ENCODE data around the gene CDK14.

The CDK14 gene

DNA sequence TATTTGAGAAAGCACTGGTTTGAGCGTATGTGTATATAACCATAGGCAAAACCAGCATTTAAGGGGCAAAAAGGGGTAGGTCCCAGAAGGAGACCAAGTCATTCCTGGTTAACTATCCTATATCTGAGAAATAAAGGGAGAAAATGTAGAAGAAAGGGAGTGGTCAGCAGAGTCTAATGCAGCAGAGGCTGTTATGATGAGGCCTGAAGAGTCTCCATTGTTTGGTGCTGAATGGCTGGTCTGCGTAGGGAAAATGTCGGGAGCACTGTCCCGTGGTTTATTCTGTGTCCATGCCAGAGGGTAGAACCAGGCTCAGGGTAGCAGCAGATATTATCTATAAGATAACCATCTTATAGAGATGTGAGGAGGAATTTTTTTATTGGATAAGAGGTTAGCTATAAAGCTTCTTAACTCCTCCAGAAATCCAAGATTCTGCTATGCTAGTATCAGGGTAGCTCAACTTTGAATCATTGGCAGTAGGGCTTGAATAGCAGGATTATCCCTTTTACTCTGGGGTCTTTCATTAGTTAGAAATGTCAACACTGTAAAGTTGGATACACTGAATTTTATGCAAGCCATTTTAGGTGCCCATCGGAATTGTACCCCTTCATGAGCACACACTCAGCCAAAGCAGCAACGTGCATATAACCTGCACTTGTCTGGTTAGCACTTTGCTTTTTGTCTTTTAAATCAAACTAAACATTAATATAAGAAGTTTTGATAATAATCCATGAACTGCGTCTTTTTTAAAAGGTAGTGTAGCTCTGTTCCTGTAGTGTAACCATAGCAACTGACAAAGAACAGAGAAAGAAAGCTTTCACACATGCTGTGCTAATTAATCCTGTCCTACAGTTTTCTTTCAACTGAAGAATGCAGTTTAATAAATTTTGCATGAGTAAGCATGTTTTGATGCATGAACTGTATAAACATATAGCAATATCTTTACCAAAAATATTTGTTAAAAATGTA lies 356.1 kb downstream of the CDK14 start:
- DNase-seq (ENCODE audit: low read depth) = no peak

- DNase-seq (ENCODE audit: low read depth) = no peak
These were observed 359.6 kb downstream of the CDK14 start for GRCh38 chr7:90955641-90956207.

GRCh38 chr7:90957883-90958282 lies 361.8 kb downstream of the CDK14 start:
- DNase-seq (ENCODE audit: low read depth) = no peak

DNA sequence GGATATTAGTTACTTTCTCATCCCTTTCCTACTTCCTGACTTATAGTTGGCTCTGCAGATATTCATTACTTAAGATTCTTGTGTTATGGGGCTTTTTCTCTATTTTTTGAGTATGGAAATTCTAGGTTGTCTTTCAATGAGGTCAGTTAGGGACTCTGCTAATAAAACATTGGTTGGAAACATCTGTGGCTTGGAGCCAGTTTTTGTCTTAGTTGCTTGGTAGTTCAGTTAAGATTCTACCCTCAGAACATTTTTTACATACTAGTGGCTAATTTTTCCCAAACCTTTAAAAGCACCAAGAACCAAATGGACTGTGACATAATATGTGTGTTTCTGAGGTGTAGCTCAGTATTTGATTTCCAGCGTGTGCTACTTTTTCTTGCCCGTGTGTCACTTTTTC lies 362.5 kb downstream of the CDK14 start:
- no peak for DNase-seq (ENCODE audit: low read depth)

GRCh38 chr7:90961037-90961725 lies 365.1 kb downstream of the CDK14 start:
- no peak for DNase-seq (ENCODE audit: low read depth)

DNA sequence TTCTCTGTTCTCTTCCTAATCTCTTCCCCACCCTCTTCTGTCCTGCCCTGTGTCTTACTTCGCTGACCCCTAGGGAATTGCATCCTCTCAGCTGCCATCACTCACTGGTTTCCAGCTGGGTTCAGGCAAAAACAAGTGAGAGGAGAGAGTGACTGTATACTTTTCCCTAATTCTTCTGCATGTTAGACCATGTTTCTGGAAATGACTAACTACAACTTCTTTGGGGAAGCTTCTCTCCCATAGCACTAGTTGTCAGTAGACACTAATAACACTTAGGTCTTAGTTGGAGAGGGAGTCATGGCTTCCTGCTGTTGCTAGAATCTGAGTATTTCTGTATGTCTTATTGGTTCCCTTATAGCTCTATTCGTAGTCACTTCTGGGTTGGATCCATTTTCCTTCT lies 369.1 kb downstream of the CDK14 start:
- DNase-seq (ENCODE audit: low read depth) = no peak

- DNase-seq (ENCODE audit: low read depth) = no peak
These were observed 370.2 kb downstream of the CDK14 start for GRCh38 chr7:90966346-90966745.

GRCh38 chr7:90968871-90969270 lies 372.8 kb downstream of the CDK14 start:
- no peak for DNase-seq (ENCODE audit: low read depth)

- DNase-seq (ENCODE audit: low read depth) = no peak
These were observed 376.9 kb downstream of the CDK14 start for GRCh38 chr7:90972906-90973550.

DNA sequence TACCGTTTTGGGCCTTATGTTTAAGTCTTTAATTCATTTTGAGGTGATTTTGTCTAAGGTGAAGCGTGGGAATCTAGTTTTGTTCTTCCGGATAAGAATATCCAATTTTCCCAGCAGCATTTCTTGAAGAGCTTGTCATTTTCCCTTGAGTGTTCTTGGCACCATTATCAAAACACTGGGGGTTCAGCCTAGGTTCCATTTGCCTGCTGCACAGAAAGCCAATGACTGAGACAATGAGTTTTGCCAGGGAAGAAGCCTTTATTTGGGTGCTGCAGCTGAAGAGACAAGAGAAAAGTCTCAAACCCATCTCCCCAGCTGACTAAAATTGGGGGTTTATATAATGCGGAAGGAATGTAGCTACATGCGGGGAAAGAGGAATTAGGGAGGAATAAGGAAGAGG lies 380.9 kb downstream of the CDK14 start:
- no peak for DNase-seq (ENCODE audit: low read depth)

GRCh38 chr7:90980545-90980944 lies 384.4 kb downstream of the CDK14 start:
- no peak for DNase-seq (ENCODE audit: low read depth)

GRCh38 chr7:90982228-90982627 lies 386.1 kb downstream of the CDK14 start:
- DNase-seq (ENCODE audit: low read depth) = no peak

- DNase-seq (ENCODE audit: low read depth) = no peak
These were observed 388.6 kb downstream of the CDK14 start for GRCh38 chr7:90984692-90985091.

GRCh38 chr7:90988516-90988915 lies 392.4 kb downstream of the CDK14 start:
- no peak for DNase-seq (ENCODE audit: low read depth)

GRCh38 chr7:90988996-90989765 lies 393.1 kb downstream of the CDK14 start:
- DNase-seq (ENCODE audit: low read depth) = no peak

- no peak for DNase-seq (ENCODE audit: low read depth)
These were observed 398.0 kb downstream of the CDK14 start for GRCh38 chr7:90994121-90994520.

DNA sequence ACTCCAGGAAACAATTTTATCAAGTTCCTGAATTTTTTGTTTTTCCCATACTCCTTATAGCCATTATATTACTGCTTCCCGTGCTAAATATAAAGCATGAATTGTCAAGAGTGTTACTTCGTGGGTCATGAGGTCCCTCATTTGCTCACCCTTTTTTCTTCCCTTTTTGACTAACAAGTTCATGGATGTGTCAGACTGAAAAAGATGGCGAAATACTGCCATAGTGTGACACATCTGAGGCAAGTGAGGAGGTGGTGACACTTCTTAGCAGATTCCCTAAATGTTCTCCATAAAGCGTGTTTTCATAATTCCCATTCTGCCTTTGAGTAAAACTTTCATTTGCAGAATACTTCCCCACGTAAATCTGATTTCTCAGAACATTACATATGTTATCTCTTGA lies 398.5 kb downstream of the CDK14 start:
- no peak for DNase-seq (ENCODE audit: low read depth)

GRCh38 chr7:90995996-90996395 lies 399.9 kb downstream of the CDK14 start:
- no peak for DNase-seq (ENCODE audit: low read depth)

DNA sequence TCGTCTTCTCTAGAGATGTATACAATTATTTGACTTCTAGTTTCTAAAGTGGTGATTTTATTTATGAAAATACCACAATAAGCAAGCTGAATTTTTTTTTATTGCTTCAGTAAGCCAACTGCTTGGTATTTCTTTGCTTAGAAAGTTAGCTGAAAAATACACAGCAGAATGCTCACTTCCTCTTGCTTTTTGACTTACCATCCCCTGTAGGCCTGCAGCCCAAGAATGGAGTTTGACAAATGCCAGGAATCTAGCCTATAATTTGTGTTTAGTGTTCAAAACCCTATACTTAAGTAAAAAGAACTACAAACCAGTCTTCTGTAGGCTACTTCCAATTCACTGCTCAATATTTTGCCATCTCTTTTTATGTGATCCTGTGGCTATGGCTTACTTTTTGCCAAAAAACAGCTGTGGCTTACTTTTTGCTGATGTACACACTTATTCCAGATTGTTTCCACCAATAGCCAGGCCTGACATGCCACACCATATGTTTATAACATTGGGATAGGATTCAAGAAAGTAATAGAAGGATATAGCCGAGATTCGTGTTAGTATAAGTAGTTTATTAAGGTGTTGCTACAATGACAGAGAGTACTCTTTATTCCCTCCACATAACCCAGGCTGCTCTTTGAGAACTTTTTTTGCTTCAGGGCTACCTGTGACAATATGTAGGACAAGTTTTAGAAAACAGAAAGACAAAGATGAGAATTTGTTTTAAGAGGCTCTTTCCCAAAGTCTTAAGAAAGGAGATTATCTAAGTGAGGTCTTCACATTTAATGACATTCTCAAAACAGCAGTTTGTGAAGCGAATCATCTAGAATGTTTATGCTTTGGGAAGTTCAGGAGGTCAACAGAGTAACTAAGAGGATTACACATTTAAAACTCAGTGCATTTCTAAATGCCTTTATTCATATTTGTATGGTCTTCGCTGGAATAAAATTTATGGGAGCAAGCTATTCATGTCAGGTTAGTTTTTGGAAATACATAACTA lies 404.2 kb downstream of the CDK14 start:
- no peak for DNase-seq (ENCODE audit: low read depth)

- no peak for DNase-seq (ENCODE audit: low read depth)
These were observed 408.9 kb downstream of the CDK14 start for GRCh38 chr7:91005024-91005423.
